Mammary epithelial cell (primary cell): Measurements from ENCODE around the gene ABCC6.

ENCODE experiments used
- CTCF ChIP-seq, 2 donors: IDR thresholded peaks in 1 of 2; conservative IDR thresholded peaks in 1 of 2; 2 replicates each; pipeline ENCODE4 v1.5.1; 2011 to 2012; ENCODE audit warnings: inconsistent platforms in 2 of 2, low read length in 2 of 2, mild to moderate bottlenecking in 2 of 2, control low read depth in 1 of 2, low read depth in 1 of 2; ENCODE audit not compliant: insufficient read depth in 1 of 2; ENCODE audit errors: extremely low read depth in 1 of 2
- EZH2 ChIP-seq: IDR thresholded peaks from 2 replicates; pipeline ENCODE4 v1.6.1; 2012; ENCODE audit warnings: low read length, inconsistent platforms, borderline replicate concordance

GRCh38 chr16:16126896-16127295 is 96.4 kb downstream of the ABCC6 start:
- TF ChIP-seq CTCF (conservative IDR thresholded peaks at IDR 0.05 in 1 of 2, IDR thresholded peaks at IDR 0.05 in 1 of 2; ENCODE audit: extremely low read depth in 1 of 2, insufficient read depth in 1 of 2, low read depth in 1 of 2, low read length in 2 of 2) (no peak), EZH2 (no peak)
